HEK293 (cell line): ENCODE data around the gene ACP7.

Experiments used
- ATF2 ChIP-seq: fragments of 450-650 bp; formaldehyde crosslinking; IDR thresholded peaks from 2 replicates; pipeline ENCODE4 v1.5.1; 2016; ENCODE audit warnings: missing biosample characterization, missing genetic modification characterization, low read depth
- CTCF ChIP-seq: fragments of 450-650 bp; formaldehyde crosslinking; IDR thresholded peaks from 2 replicates; pipeline ENCODE4 v1.5.1; 2016; ENCODE audit warnings: missing biosample characterization, missing genetic modification characterization
- GLI4 ChIP-seq: fragments of 450-650 bp; formaldehyde crosslinking; IDR thresholded peaks from 2 replicates; pipeline ENCODE4 v1.5.1; 2016; ENCODE audit warnings: missing biosample characterization, missing genetic modification characterization
- PRDM1 ChIP-seq: fragments of 450-650 bp; formaldehyde crosslinking; IDR thresholded peaks from 2 replicates; pipeline ENCODE4; 2016; ENCODE audit warnings: missing biosample characterization, missing genetic modification characterization
- ZBTB10 ChIP-seq: fragments of 450-650 bp; formaldehyde crosslinking; IDR thresholded peaks from 2 replicates; pipeline ENCODE4 v1.5.1; 2016; ENCODE audit warnings: missing biosample characterization, missing genetic modification characterization
- ZBTB11 ChIP-seq: fragments of 450-650 bp; formaldehyde crosslinking; conservative IDR thresholded peaks from 2 replicates; pipeline ENCODE4 v1.5.1; 2016; ENCODE audit warnings: low read depth, missing biosample characterization, missing genetic modification characterization
- ZBTB21 ChIP-seq: fragments of 450-650 bp; formaldehyde crosslinking; IDR thresholded peaks from 2 replicates; pipeline ENCODE4 v1.5.1; 2017; ENCODE audit warnings: missing biosample characterization, missing genetic modification characterization
- ZBTB49 ChIP-seq: fragments of 450-650 bp; formaldehyde crosslinking; IDR thresholded peaks from 2 replicates; pipeline ENCODE4 v1.5.1; 2016; ENCODE audit warnings: missing biosample characterization, missing genetic modification characterization, low read depth
- ZNF146 ChIP-seq: fragments of 450-650 bp; formaldehyde crosslinking; IDR thresholded peaks from 2 replicates; pipeline ENCODE4 v1.5.1; 2016; ENCODE audit warnings: missing biosample characterization, missing genetic modification characterization
- ZNF18 ChIP-seq: fragments of 450-650 bp; formaldehyde crosslinking; IDR thresholded peaks from 2 replicates; pipeline ENCODE4 v1.5.1; 2016; ENCODE audit warnings: missing biosample characterization, missing genetic modification characterization
- ZNF785 ChIP-seq: fragments of 450-650 bp; formaldehyde crosslinking; IDR thresholded peaks from 2 replicates; pipeline ENCODE4 v1.5.1; 2016; ENCODE audit warnings: missing biosample characterization, missing genetic modification characterization
- ZSCAN23 ChIP-seq: fragments of 450-650 bp; formaldehyde crosslinking; IDR thresholded peaks from 2 replicates; pipeline ENCODE4 v1.5.1; 2016; ENCODE audit warnings: missing biosample characterization, missing genetic modification characterization

GRCh38 chr19:39111593-39112199 lies 27.5 kb downstream of the ACP7 start:
- TF ChIP-seq ZSCAN23 (no peak), ZNF18 (tag by site-specific recombination) (no peak), PRDM1 (tag by site-specific recombination) (no peak), CTCF (tag by site-specific recombination) (no peak), ZNF785 (tag by site-specific recombination) (no peak), GLI4 (tag by site-specific recombination) (no peak), ZBTB21 (tag by site-specific recombination) (no peak), ATF2 (tag by site-specific recombination) (no peak), ZBTB49 (tag by site-specific recombination) (no peak), ZBTB11 (tag by site-specific recombination) (no peak), ZBTB10 (tag by site-specific recombination) (no peak), ZNF146 (tag by site-specific recombination) (no peak)
